Fibroblast of villous mesenchyme (primary cell): ENCODE measurements around the gene STK38. TPM values are rescaled to one million over a fixed set of nuclear protein-coding genes. Genes with fewer than 3 reads are reported as not detected.
"Not testable (repeated sequence)": the region's sequence is repeated elsewhere in the genome, so short reads cannot be mapped to it uniquely, and the experiment has no call there.

Experiments used
- DNase-seq: peaks from one replicate; pipeline ENCODE4 v3.0.0-alpha.2; 2010; ENCODE audit warnings: low read depth
- H3K4me3 ChIP-seq: 2 replicates; pipeline ENCODE4 v1.5.1; 2011; ENCODE audit warnings: low read depth, mild to moderate bottlenecking, low read length
- CTCF ChIP-seq: IDR thresholded peaks from 2 replicates; pipeline ENCODE4 v1.5.1; 2012; ENCODE audit warnings: low read depth, mild to moderate bottlenecking, low read length; ENCODE audit not compliant: insufficient read depth
- total RNA-seq: library from RNA; depleted of rRNA; stranded (reverse); fragments of >200 nt; gene quantifications from 2 replicates; pipeline ENCODE4 v1.2.3, GENCODE V29; 2012

STK38 gene
- total RNA-seq, 1 donor, result 55.3 TPM

DNA sequence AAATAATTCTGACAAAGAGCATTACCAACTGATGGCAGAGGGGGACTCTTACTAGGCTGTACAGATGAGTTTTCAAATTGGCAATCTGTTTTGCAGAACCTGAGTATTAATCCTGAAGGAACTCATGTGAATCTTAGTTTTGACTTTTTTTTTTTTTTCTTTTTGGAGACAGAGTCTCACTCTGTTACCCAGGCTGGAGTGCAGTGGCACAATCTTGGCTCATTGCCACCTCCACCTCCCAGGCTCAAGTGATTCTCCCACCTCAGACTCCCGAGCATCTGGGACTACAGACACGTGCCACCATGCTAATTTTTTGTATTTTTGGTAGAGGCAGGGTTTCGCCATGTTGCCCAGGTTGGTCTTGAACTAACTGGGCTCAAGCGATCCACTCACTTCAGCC, 55.2 kb downstream of the STK38 start:
- no peak for TF ChIP-seq CTCF
- no peak for DNase-seq
- H3K4me3 ChIP-seq, result no peak overlapping the region

GRCh38 chr6:36491378-36491965, 55.8 kb downstream of the STK38 start:
- H3K4me3 ChIP-seq, result no peak overlapping the region
- TF ChIP-seq CTCF, result no peak
- no peak for DNase-seq

- no peak for TF ChIP-seq CTCF
- H3K4me3 ChIP-seq, result no peak overlapping the region
- DNase-seq, result no peak
These were observed 57.9 kb downstream of the STK38 start for GRCh38 chr6:36489426-36489825.

DNA sequence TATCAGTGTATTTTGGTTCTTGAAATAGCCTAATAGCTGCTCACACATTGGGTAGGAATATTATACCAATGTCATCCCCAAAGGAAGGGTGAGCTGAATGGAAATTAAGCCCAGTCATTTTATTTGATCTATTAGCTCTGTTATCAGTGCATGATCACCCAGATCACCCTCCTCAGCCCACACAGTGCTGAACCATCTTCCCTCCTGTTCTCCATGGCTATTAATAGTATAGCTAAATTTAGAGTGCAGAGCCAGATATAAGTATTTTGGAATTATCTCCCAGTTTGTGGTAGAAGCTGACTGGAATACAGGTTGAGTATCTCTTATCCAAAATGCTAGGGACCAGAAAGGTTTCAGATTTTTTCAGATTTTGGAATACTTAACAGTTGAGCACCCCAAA, 59.1 kb downstream of the STK38 start:
- no peak for DNase-seq
- no peak overlapping the region for H3K4me3 ChIP-seq
- no peak for TF ChIP-seq CTCF

GRCh38 chr6:36487698-36488097, 59.6 kb downstream of the STK38 start:
- DNase-seq, result no peak
- TF ChIP-seq CTCF, result no peak
- H3K4me3 ChIP-seq, result no peak overlapping the region

GRCh38 chr6:36484736-36485135, 62.5 kb downstream of the STK38 start:
- H3K4me3 ChIP-seq, result no peak overlapping the region
- DNase-seq, result no peak
- TF ChIP-seq CTCF, result no peak

- H3K4me3 ChIP-seq, DNase-seq: not testable (repeated sequence)
These were observed 64.0 kb downstream of the STK38 start for GRCh38 chr6:36483326-36483725.
